B cell (primary cell): Measurements from ENCODE around the gene COPZ1. TPM values are rescaled to one million over a fixed set of nuclear protein-coding genes. Genes with fewer than 3 reads are reported as not detected.

Experiments
- ATAC-seq: fragments of 200-7000 bp; cut with Tn5 transposase; one replicate; pipeline ENCODE4 v1.10.0; 2021; ENCODE audit warnings: low read depth, mild to moderate bottlenecking, moderate number of reproducible peaks, moderate library complexity
- CTCF ChIA-PET: fragments of 350-600 bp; sonication (Branson Sonifier 250); formaldehyde crosslinking; loops from one replicate; lab custom pipeline; 2021; ENCODE audit warnings: antibody characterized with exemption, inconsistent platforms; lab: Charles Lee
- POLR2A ChIA-PET: fragments of 350-600 bp; sonication (Branson Sonifier 250); formaldehyde crosslinking; loops from one replicate; lab custom pipeline; 2021; ENCODE audit warnings: antibody characterized with exemption; lab: Charles Lee
- DNase-seq: peaks from one replicate; pipeline ENCODE4 v3.0.0; 2013
- H2AFZ ChIP-seq: 2 replicates; pipeline ENCODE4 v1.6.1; 2012; ENCODE audit warnings: mild to moderate bottlenecking, low read depth, low read length; ENCODE audit not compliant: insufficient read depth, poor library complexity, severe bottlenecking
- H3K27ac ChIP-seq, 2 donors: 1 replicate in 1 of 2; 2 replicates in 1 of 2; pipeline ENCODE4 v1.5.1; 2012 to 2013; ENCODE audit warnings: low read length in 2 of 2, mild to moderate bottlenecking in 2 of 2, moderate library complexity in 1 of 2
- H3K27me3 ChIP-seq, 4 experiments: fragments of 200-600 bp in 1 of 4; sonication (generic) in 1 of 4; replicated peaks in 1 of 4; 1 replicate in 2 of 4; 2 replicates in 2 of 4; pipeline versions ENCODE4 v1.6.1 to v1.7.0; 2013 to 2016; ENCODE audit warnings: low read length in 3 of 4, mild to moderate bottlenecking in 2 of 4, mixed read lengths in 1 of 4, moderate library complexity in 1 of 4; ENCODE audit not compliant: insufficient read depth in 4 of 4, control insufficient read depth in 3 of 4; ENCODE audit errors: control extremely low read depth in 1 of 4
- H3K36me3 ChIP-seq, 2 experiments: replicated peaks in 1 of 2; 1 replicate in 1 of 2; 2 replicates in 1 of 2; pipeline versions ENCODE4 v1.6.1 to v1.7.1; 2013; ENCODE audit warnings: low read length in 1 of 2; ENCODE audit not compliant: insufficient read depth in 2 of 2, control insufficient read depth in 1 of 2; ENCODE audit errors: control extremely low read depth in 1 of 2, extremely low read depth in 1 of 2
- H3K4me1 ChIP-seq, 2 donors: fragments of 200-600 bp in 1 of 2; sonication (generic) in 1 of 2; 1 replicate in 1 of 2; 2 replicates in 1 of 2; pipeline versions ENCODE4 v1.5.1 to v1.6.1; 2013 to 2017; ENCODE audit warnings: low read length in 2 of 2; ENCODE audit not compliant: control insufficient read depth in 2 of 2, insufficient read depth in 2 of 2
- H3K4me2 ChIP-seq: replicated peaks from 2 replicates; pipeline ENCODE3; 2012; ENCODE audit warnings: mild to moderate bottlenecking, low read depth, low read length; ENCODE audit not compliant: poor library complexity, severe bottlenecking
- H3K4me3 ChIP-seq, 5 experiments: fragments of 200-600 bp in 1 of 5; sonication (generic) in 1 of 5; 1 replicate in 3 of 5; 2 replicates in 2 of 5; pipeline versions ENCODE4 v1.5.1 to v1.7.0; 2011 to 2016; ENCODE audit warnings: low read length in 4 of 5, mild to moderate bottlenecking in 4 of 5, low read depth in 2 of 5, control low read depth in 1 of 5, moderate library complexity in 1 of 5; ENCODE audit not compliant: insufficient read depth in 1 of 5; ENCODE audit errors: control extremely low read depth in 1 of 5, extremely low read depth in 1 of 5
- H3K79me2 ChIP-seq: fragments of 200-600 bp; sonication (generic); one replicate; pipeline ENCODE4 v1.6.0; 2016; ENCODE audit warnings: low read length; ENCODE audit not compliant: control insufficient read depth, insufficient read depth
- H3K9ac ChIP-seq: fragments of 200-600 bp; sonication (generic); 2 replicates; pipeline ENCODE4 v1.6.1; 2017; ENCODE audit warnings: mild to moderate bottlenecking, low read length, moderate library complexity
- H3K9me3 ChIP-seq, 3 donors: one replicate each; pipeline versions ENCODE4 v1.6.1 to v1.7.1; 2013; ENCODE audit warnings: low read length in 2 of 3; ENCODE audit not compliant: control insufficient read depth in 2 of 3, insufficient read depth in 1 of 3; ENCODE audit errors: control extremely low read depth in 1 of 3
- H4K20me1 ChIP-seq: 2 replicates; pipeline ENCODE4 v1.6.0; 2012; ENCODE audit warnings: mild to moderate bottlenecking, low read length; ENCODE audit not compliant: insufficient read depth, control insufficient read depth, poor library complexity, severe bottlenecking
- H3K27ac Mint-ChIP-seq: one replicate; pipeline ENCODE4 v1.8.0; 2021; ENCODE audit warnings: mixed read lengths
- H3K27me3 Mint-ChIP-seq: one replicate; pipeline ENCODE4 v1.8.0; 2021; ENCODE audit warnings: mixed read lengths
- H3K4me1 Mint-ChIP-seq: one replicate; pipeline ENCODE4 v1.8.0; 2021; ENCODE audit warnings: mixed read lengths
- H3K4me3 Mint-ChIP-seq: one replicate; pipeline ENCODE4 v1.8.0; 2021; ENCODE audit warnings: mixed read lengths
- H3K9me3 Mint-ChIP-seq: one replicate; pipeline ENCODE4 v1.8.0; 2022; ENCODE audit warnings: mixed read lengths; ENCODE audit not compliant: insufficient read depth
- EZH2 ChIP-seq: IDR thresholded peaks from 2 replicates; pipeline ENCODE4 v1.6.1; 2012; ENCODE audit warnings: borderline replicate concordance, low read depth, mild to moderate bottlenecking, moderate library complexity, low read length; ENCODE audit not compliant: insufficient read depth, poor library complexity, severe bottlenecking
- WGBS: methylation state at CpG from one replicate; pipeline ENCODE4 v1.1.5; 2013; ENCODE audit warnings: missing lambda C conversion rate; ENCODE audit not compliant: insufficient coverage; 5-methylcytosine and 5-hydroxymethylcytosine counted together
- intact Hi-C: fragments of 100-400 bp; cut with micrococcal nuclease; formaldehyde crosslinking; loops from one replicate; pipeline ENCODE4 v1.10.0; 2022
- polyA plus RNA-seq: library from polyadenylated mRNA; depleted of rRNA; stranded (reverse); fragments of >200 nt; gene quantifications from 2 replicates; pipeline ENCODE4 v1.2.3, GENCODE V29; 2012
- total RNA-seq, 2 donors: library from RNA; stranded (reverse); fragments of 120-200 nt in 1 of 2; gene quantifications; 1 replicate in 1 of 2; 2 replicates in 1 of 2; pipeline versions ENCODE4 v1.2.3 to v1.2.4, GENCODE V29; 2013 to 2022
- TF ChIP-seq, protein P1 (sequence below): fragments of 200-600 bp; IDR thresholded peaks from one replicate; pipeline ENCODE4 v1.8.0; 2022; ENCODE audit warnings: antibody characterized with exemption, mild to moderate bottlenecking

COPZ1 gene
- total and polyA plus RNA-seq, 2 donors (not counting 1 experiment from before 2014, with no cell fraction given), result 54.9 to 72.1 TPM

DNA sequence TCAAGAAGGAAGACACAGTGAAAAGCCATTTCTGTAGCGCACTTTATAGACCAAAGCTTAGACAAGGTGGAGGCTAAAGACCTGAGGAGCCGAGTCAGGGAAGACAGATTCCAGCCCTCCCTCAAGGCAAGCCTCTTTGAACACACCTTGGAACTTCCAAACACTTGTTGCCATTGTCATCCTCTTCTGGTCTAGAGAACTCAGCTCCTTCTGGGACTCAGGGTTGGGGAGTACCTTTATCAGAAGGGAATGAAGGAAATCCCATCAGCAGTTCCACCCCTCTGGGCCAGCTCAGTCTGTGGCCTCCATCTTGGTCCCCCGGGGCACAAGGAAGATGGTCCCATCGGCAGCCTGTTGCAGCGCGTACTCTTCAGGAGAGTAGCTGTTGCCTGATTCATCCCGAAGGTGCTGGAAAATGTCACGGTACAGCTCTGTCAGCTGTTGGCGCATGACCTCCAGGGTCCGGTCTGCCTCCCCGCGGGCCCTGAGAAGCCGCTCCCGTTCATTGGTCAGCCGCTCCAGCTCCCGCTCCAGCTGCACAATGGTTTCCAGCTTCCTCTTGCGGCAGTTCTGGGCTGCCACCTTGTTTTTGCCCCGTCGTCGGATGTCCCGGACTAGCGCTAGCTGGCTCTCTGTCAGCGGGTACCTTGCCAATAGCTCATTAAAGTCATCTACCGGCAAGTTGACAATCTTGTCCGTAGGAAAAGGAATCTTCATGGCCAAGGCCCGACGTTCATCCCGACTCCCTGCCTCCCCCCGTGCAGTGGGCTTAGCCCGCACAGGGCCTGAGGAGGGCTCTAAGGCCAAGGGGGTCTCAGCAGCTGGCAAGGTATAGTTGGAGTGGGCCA lies 32.6 kb upstream of the COPZ1 start:
- Mint-ChIP-seq H3K9me3 (no peaks in the 10 kb centered on the region), H3K4me3 (no peak overlapping the region), H3K4me1 (peaks cover 13% of the 10 kb centered on the region), H3K27ac (no peak overlapping the region), H3K27me3 (peaks cover 5% of the 10 kb centered on the region)
- H2AFZ ChIP-seq, result no peak overlapping the region
- H3K27ac ChIP-seq, result no peak overlapping the region
- no peaks in the 10 kb centered on the region for H3K79me2 ChIP-seq
- H3K4me2 ChIP-seq, result no peak overlapping the region
- CTCF ChIA-PET, result interaction anchor here (0.8 to 6.4 kb wide), 22 partner anchors 8 to 147 kb away, joined by 3 to 61 read pairs (median 6); partner anchors contain the start of genes CBX5, COPZ1, HNRNPA1 and NFE2
- TF ChIP-seq, protein P1, sequence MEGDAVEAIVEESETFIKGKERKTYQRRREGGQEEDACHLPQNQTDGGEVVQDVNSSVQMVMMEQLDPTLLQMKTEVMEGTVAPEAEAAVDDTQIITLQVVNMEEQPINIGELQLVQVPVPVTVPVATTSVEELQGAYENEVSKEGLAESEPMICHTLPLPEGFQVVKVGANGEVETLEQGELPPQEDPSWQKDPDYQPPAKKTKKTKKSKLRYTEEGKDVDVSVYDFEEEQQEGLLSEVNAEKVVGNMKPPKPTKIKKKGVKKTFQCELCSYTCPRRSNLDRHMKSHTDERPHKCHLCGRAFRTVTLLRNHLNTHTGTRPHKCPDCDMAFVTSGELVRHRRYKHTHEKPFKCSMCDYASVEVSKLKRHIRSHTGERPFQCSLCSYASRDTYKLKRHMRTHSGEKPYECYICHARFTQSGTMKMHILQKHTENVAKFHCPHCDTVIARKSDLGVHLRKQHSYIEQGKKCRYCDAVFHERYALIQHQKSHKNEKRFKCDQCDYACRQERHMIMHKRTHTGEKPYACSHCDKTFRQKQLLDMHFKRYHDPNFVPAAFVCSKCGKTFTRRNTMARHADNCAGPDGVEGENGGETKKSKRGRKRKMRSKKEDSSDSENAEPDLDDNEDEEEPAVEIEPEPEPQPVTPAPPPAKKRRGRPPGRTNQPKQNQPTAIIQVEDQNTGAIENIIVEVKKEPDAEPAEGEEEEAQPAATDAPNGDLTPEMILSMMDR, result no peak
- no peak for TF ChIP-seq EZH2
- H3K27me3 ChIP-seq, result no peaks in the 10 kb centered on the region
- DNase-seq (no peak), ATAC-seq (no peak)
- POLR2A ChIA-PET, result interaction anchor here (0.6 to 1.3 kb wide), 5 partner anchors 9 to 1577 kb away, joined by 3 read pairs; partner anchors contain the start of gene CBX5
- H3K4me3 ChIP-seq, result no peak overlapping the region
- H4K20me1 ChIP-seq, result peaks cover 3% of the 10 kb centered on the region
- peaks cover 10 to 15% of the 10 kb centered on the region in 2 donors for H3K4me1 ChIP-seq
- no peak overlapping the region for H3K9ac ChIP-seq
- no peaks in the 10 kb centered on the region for H3K9me3 ChIP-seq
- intact Hi-C loops, result no loop called here
- H3K36me3 ChIP-seq, result peaks cover 0 to 17% of the 10 kb centered on the region in 2 experiments
- WGBS, result 95% methylated on average over 29 of the region's 30 CpGs

DNA sequence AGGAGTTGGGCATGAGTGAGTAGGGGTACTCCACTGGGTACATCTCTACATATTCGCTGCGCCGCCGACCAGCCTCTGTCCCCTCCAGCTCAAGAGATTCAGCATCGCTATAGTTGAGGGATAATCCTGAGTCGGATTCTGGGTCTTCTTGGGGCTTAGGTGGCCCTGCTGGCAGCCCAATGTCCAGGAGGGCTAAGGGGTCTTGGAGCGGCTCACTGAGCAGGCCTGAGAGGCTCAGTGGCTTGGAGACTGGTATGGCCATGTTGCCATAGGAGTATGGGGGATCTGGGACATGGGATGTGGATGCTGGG lies 32.0 kb upstream of the COPZ1 start:
- H4K20me1 ChIP-seq, result no peaks in the 10 kb centered on the region
- POLR2A ChIA-PET, result interaction anchor here (0.6 to 1.3 kb wide), 2 partner anchors 66 to 1576 kb away, joined by 3 read pairs; no protein-coding TSS in a partner anchor
- Mint-ChIP-seq H3K27me3 (peaks cover 7% of the 10 kb centered on the region), H3K4me1 (peaks cover 16% of the 10 kb centered on the region), H3K27ac (no peak overlapping the region), H3K9me3 (no peaks in the 10 kb centered on the region), H3K4me3 (no peak overlapping the region)
- H3K9ac ChIP-seq, result no peak overlapping the region
- no peak overlapping the region for H2AFZ ChIP-seq
- no peak overlapping the region for H3K4me3 ChIP-seq
- WGBS, result 95% methylated on average over 7 of the region's 7 CpGs
- peaks cover 13 to 19% of the 10 kb centered on the region in 2 donors for H3K4me1 ChIP-seq
- intact Hi-C loops, result no loop called here
- H3K27me3 ChIP-seq, result peaks cover 0 to 3% (median 0%) of the 10 kb centered on the region in 4 experiments
- no peak for DNase-seq
- TF ChIP-seq EZH2, result no peak
- TF ChIP-seq, protein P1, result no peak
- peaks cover 0 to 11% of the 10 kb centered on the region in 2 experiments for H3K36me3 ChIP-seq
- ATAC-seq, result no peak
- H3K4me2 ChIP-seq, result no peak overlapping the region
- CTCF ChIA-PET, result interaction anchor here (1.0 to 6.4 kb wide), 21 partner anchors 9 to 146 kb away, joined by 3 to 61 read pairs (median 7); partner anchors contain the start of genes CBX5, COPZ1 and HNRNPA1
- H3K79me2 ChIP-seq, result no peaks in the 10 kb centered on the region
- no peaks in the 10 kb centered on the region for H3K9me3 ChIP-seq
- H3K27ac ChIP-seq, result no peak overlapping the region
